ELF-1 (cell line): Measurements from ENCODE around the gene HBZ.
A peak's percentile ranks its signal among the peaks of the same experiment; 100 is the strongest.
"Not testable (repeated sequence)": the region's sequence is repeated elsewhere in the genome, so short reads cannot be mapped to it uniquely, and the experiment has no call there.

ENCODE experiments used
- DNase-seq: peaks from one replicate; pipeline ENCODE4 v3.0.0-alpha.2; 2016; ENCODE audit warnings: low read depth, low spot score

The HBZ gene

GRCh38 chr16:133716-134115 lies 18.7 kb upstream of the HBZ start:
- no peak for DNase-seq

GRCh38 chr16:138049-138417 lies 14.4 kb upstream of the HBZ start:
- DNase-seq = peak; percentile 29

GRCh38 chr16:140175-140857 lies 12.1 kb upstream of the HBZ start:
- DNase-seq = no peak

- no peak for DNase-seq
Measured at GRCh38 chr16:142405-142967, 10.0 kb upstream of the HBZ start.

GRCh38 chr16:143047-143446 lies 9.4 kb upstream of the HBZ start:
- DNase-seq = no peak

- DNase-seq = no peak
Measured at GRCh38 chr16:143456-143855, 9.0 kb upstream of the HBZ start.

- DNase-seq = no peak
Measured at GRCh38 chr16:144797-145252, 7.6 kb upstream of the HBZ start.

- no peak for DNase-seq
Measured at GRCh38 chr16:146646-147045, 5.8 kb upstream of the HBZ start.

GRCh38 chr16:149024-149660 lies 3.3 kb upstream of the HBZ start:
- no peak for DNase-seq

GRCh38 chr16:153129-153521 lies 681 bp downstream of the HBZ start:
- not testable (repeated sequence) for DNase-seq

- DNase-seq = not testable (repeated sequence)
Measured at GRCh38 chr16:153550-154216, 1.2 kb downstream of the HBZ start.

- no peak for DNase-seq
Measured at GRCh38 chr16:154217-155030, 2.0 kb downstream of the HBZ start.

- no peak for DNase-seq
Measured at GRCh38 chr16:155031-155398, 2.6 kb downstream of the HBZ start.

- no peak for DNase-seq
Measured at GRCh38 chr16:159136-159849, 6.8 kb downstream of the HBZ start.

- DNase-seq = not testable (repeated sequence)
Measured at GRCh38 chr16:160242-160641, 7.8 kb downstream of the HBZ start.

GRCh38 chr16:160691-161190 lies 8.3 kb downstream of the HBZ start:
- no peak for DNase-seq

GRCh38 chr16:162271-162991 lies 10.0 kb downstream of the HBZ start:
- DNase-seq = no peak

GRCh38 chr16:163139-163538 lies 10.7 kb downstream of the HBZ start:
- DNase-seq = not testable (repeated sequence)

- DNase-seq = not testable (repeated sequence)
Measured at GRCh38 chr16:163696-164095, 11.3 kb downstream of the HBZ start.

GRCh38 chr16:164134-164823 lies 11.8 kb downstream of the HBZ start:
- DNase-seq = not testable (repeated sequence)
